ENCODE results near the gene NDUFB5. TPM values are rescaled to one million over a fixed set of nuclear protein-coding genes. Genes with fewer than 3 reads are reported as not detected.

NDUFB5 gene
- total and polyA plus RNA-seq, 4 donors: 32.5 to 131 (median 59.5) TPM

- no peaks in the 10 kb centered on the region for H3K4me1 ChIP-seq (ENCODE audit: control insufficient read depth in 1 of 2, insufficient read depth in 2 of 2, low read length in 2 of 2)
- intact Hi-C loops (cut with DNase I): no loop called here
- no peak overlapping the region for H3K4me3 ChIP-seq (ENCODE audit: low read length in 2 of 2)
- no peak overlapping the region for H3K27ac ChIP-seq (ENCODE audit: low read depth in 1 of 2, low read length in 2 of 2)
- ATAC-seq (ENCODE audit: low FRiP score): no peak
- DNase-seq: no peak
- H3K9me3 ChIP-seq (ENCODE audit: control insufficient read depth, low read length): no peaks in the 10 kb centered on the region
- peaks cover 0 to 5% of the 10 kb centered on the region in 2 donors for H3K36me3 ChIP-seq (ENCODE audit: control insufficient read depth in 1 of 2, insufficient read depth in 2 of 2, low read length in 1 of 2)
- no peaks in the 10 kb centered on the region for H3K27me3 ChIP-seq (ENCODE audit: control insufficient read depth in 1 of 2, insufficient read depth in 2 of 2, low read length in 1 of 2)
Observed at GRCh38 chr3:179589143-179589542, 15.5 kb upstream of the NDUFB5 start.

GRCh38 chr3:179590669-179591068 is 13.9 kb upstream of the NDUFB5 start:
- peaks cover 0 to 5% of the 10 kb centered on the region in 2 donors for H3K36me3 ChIP-seq (ENCODE audit: control insufficient read depth in 1 of 2, insufficient read depth in 2 of 2, low read length in 1 of 2)
- no peak for ATAC-seq (ENCODE audit: low FRiP score)
- no peak overlapping the region for H3K27ac ChIP-seq (ENCODE audit: low read depth in 1 of 2, low read length in 2 of 2)
- no peaks in the 10 kb centered on the region for H3K9me3 ChIP-seq (ENCODE audit: control insufficient read depth, low read length)
- intact Hi-C loops (cut with DNase I): no loop called here
- no peaks in the 10 kb centered on the region for H3K27me3 ChIP-seq (ENCODE audit: control insufficient read depth in 1 of 2, insufficient read depth in 2 of 2, low read length in 1 of 2)
- DNase-seq: no peak
- 66 to 68% methylated on average over 2 of the region's 2 CpGs for WGBS, 2 donors
- H3K4me1 ChIP-seq (ENCODE audit: control insufficient read depth in 1 of 2, insufficient read depth in 2 of 2, low read length in 2 of 2): no peaks in the 10 kb centered on the region
- no peak overlapping the region for H3K4me3 ChIP-seq (ENCODE audit: low read length in 2 of 2)

GRCh38 chr3:179591313-179591712 is 13.3 kb upstream of the NDUFB5 start:
- Histone ChIP-seq H3K4me1 (ENCODE audit: control insufficient read depth in 1 of 2, insufficient read depth in 2 of 2, low read length in 2 of 2) (no peaks in the 10 kb centered on the region), H3K36me3 (ENCODE audit: control insufficient read depth in 1 of 2, insufficient read depth in 2 of 2, low read length in 1 of 2) (peaks cover 0 to 5% of the 10 kb centered on the region in 2 donors), H3K27me3 (ENCODE audit: control insufficient read depth in 1 of 2, insufficient read depth in 2 of 2, low read length in 1 of 2) (no peaks in the 10 kb centered on the region), H3K9me3 (ENCODE audit: control insufficient read depth, low read length) (no peaks in the 10 kb centered on the region), H3K27ac (ENCODE audit: low read depth in 1 of 2, low read length in 2 of 2) (peak overlapping the region in 1 of 2 donors; percentile 71), H3K4me3 (ENCODE audit: low read length in 2 of 2) (no peak overlapping the region)
- ATAC-seq (ENCODE audit: low FRiP score): no peak
- WGBS, 2 donors: 32% methylated on average over 1 of the region's 1 CpG
- no peak for DNase-seq
- intact Hi-C loops (cut with DNase I): no loop called here

- H3K4me3 ChIP-seq (ENCODE audit: low read length in 2 of 2): no peak overlapping the region
- no peaks in the 10 kb centered on the region for H3K27me3 ChIP-seq (ENCODE audit: control insufficient read depth in 1 of 2, insufficient read depth in 2 of 2, low read length in 1 of 2)
- no peaks in the 10 kb centered on the region for H3K36me3 ChIP-seq (ENCODE audit: control insufficient read depth in 1 of 2, insufficient read depth in 2 of 2, low read length in 1 of 2)
- H3K27ac ChIP-seq (ENCODE audit: low read depth in 1 of 2, low read length in 2 of 2): no peak overlapping the region
- no peaks in the 10 kb centered on the region for H3K9me3 ChIP-seq (ENCODE audit: control insufficient read depth, low read length)
- DNase-seq: no peak
- WGBS, 2 donors: 86 to 89% methylated on average over 4 of the region's 4 CpGs
- intact Hi-C loops (cut with DNase I): no loop called here
- ATAC-seq (ENCODE audit: low FRiP score): no peak
- no peaks in the 10 kb centered on the region for H3K4me1 ChIP-seq (ENCODE audit: control insufficient read depth in 1 of 2, insufficient read depth in 2 of 2, low read length in 2 of 2)
Observed at GRCh38 chr3:179599531-179599930, 5.1 kb upstream of the NDUFB5 start.

- no peaks in the 10 kb centered on the region for H3K36me3 ChIP-seq (ENCODE audit: control insufficient read depth in 1 of 2, insufficient read depth in 2 of 2, low read length in 1 of 2)
Observed at GRCh38 chr3:179603321-179603720, 1.3 kb upstream of the NDUFB5 start.

GRCh38 chr3:179603831-179604230 is 763 bp upstream of the NDUFB5 start:
- Histone ChIP-seq H3K27ac (ENCODE audit: low read depth in 1 of 2, low read length in 2 of 2) (no peak overlapping the region), H3K27me3 (ENCODE audit: control insufficient read depth in 1 of 2, insufficient read depth in 2 of 2, low read length in 1 of 2) (no peaks in the 10 kb centered on the region), H3K9me3 (ENCODE audit: control insufficient read depth, low read length) (no peaks in the 10 kb centered on the region), H3K4me3 (ENCODE audit: low read length in 2 of 2) (peak overlapping the region; percentile 91 to 93), H3K4me1 (ENCODE audit: control insufficient read depth in 1 of 2, insufficient read depth in 2 of 2, low read length in 2 of 2) (no peaks in the 10 kb centered on the region), H3K36me3 (ENCODE audit: control insufficient read depth in 1 of 2, insufficient read depth in 2 of 2, low read length in 1 of 2) (no peaks in the 10 kb centered on the region)
- no peak for ATAC-seq (ENCODE audit: low FRiP score)
- WGBS, 2 donors: 2 to 3% methylated on average over 3 of the region's 3 CpGs
- intact Hi-C loops (cut with DNase I): loop anchor here (5.0 kb wide), 2 partner anchors 37 to 48 kb away; partner anchors contain the start of gene USP13 (in 1 of the 2)
- DNase-seq: no peak

More at GRCh38 chr3:179603321-179603720, 1.3 kb upstream of the NDUFB5 start:
- Histone ChIP-seq H3K9me3 (ENCODE audit: control insufficient read depth, low read length) (no peaks in the 10 kb centered on the region), H3K4me1 (ENCODE audit: control insufficient read depth in 1 of 2, insufficient read depth in 2 of 2, low read length in 2 of 2) (no peaks in the 10 kb centered on the region), H3K4me3 (ENCODE audit: low read length in 2 of 2) (no peak overlapping the region), H3K27me3 (ENCODE audit: control insufficient read depth in 1 of 2, insufficient read depth in 2 of 2, low read length in 1 of 2) (no peaks in the 10 kb centered on the region), H3K27ac (ENCODE audit: low read depth in 1 of 2, low read length in 2 of 2) (no peak overlapping the region)
- peak in 1 of 2 donors; percentile 26 for DNase-seq
- WGBS, 2 donors: 74 to 77% methylated on average over 4 of the region's 4 CpGs
- intact Hi-C loops (cut with DNase I): loop anchor here (5.0 kb wide), 2 partner anchors 36 to 49 kb away; partner anchors contain the start of gene USP13 (in 1 of the 2)
- no peak for ATAC-seq (ENCODE audit: low FRiP score)

- ATAC-seq (ENCODE audit: low FRiP score): no peak
- Histone ChIP-seq H3K27me3 (ENCODE audit: control insufficient read depth in 1 of 2, insufficient read depth in 2 of 2, low read length in 1 of 2) (no peaks in the 10 kb centered on the region), H3K4me1 (ENCODE audit: control insufficient read depth in 1 of 2, insufficient read depth in 2 of 2, low read length in 2 of 2) (no peaks in the 10 kb centered on the region), H3K27ac (ENCODE audit: low read depth in 1 of 2, low read length in 2 of 2) (no peak overlapping the region), H3K4me3 (ENCODE audit: low read length in 2 of 2) (no peak overlapping the region), H3K9me3 (ENCODE audit: control insufficient read depth, low read length) (no peaks in the 10 kb centered on the region), H3K36me3 (ENCODE audit: control insufficient read depth in 1 of 2, insufficient read depth in 2 of 2, low read length in 1 of 2) (peaks cover 0 to 2% of the 10 kb centered on the region in 2 donors)
- WGBS, 2 donors: 87 to 89% methylated on average over 4 of the region's 4 CpGs
- DNase-seq: no peak
- intact Hi-C loops (cut with DNase I): no loop called here
Observed at GRCh38 chr3:179606534-179607085, 2.0 kb downstream of the NDUFB5 start.

- H3K36me3 ChIP-seq (ENCODE audit: control insufficient read depth in 1 of 2, insufficient read depth in 2 of 2, low read length in 1 of 2): peaks cover 0 to 2% of the 10 kb centered on the region in 2 donors
- H3K4me3 ChIP-seq (ENCODE audit: low read length in 2 of 2): no peak overlapping the region
- ATAC-seq (ENCODE audit: low FRiP score): no peak
- H3K27ac ChIP-seq (ENCODE audit: low read depth in 1 of 2, low read length in 2 of 2): no peak overlapping the region
- intact Hi-C loops (cut with DNase I): no loop called here
- WGBS, 2 donors: 78 to 83% methylated on average over 6 of the region's 6 CpGs
- no peaks in the 10 kb centered on the region for H3K27me3 ChIP-seq (ENCODE audit: control insufficient read depth in 1 of 2, insufficient read depth in 2 of 2, low read length in 1 of 2)
- no peaks in the 10 kb centered on the region for H3K9me3 ChIP-seq (ENCODE audit: control insufficient read depth, low read length)
- DNase-seq: no peak
- no peaks in the 10 kb centered on the region for H3K4me1 ChIP-seq (ENCODE audit: control insufficient read depth in 1 of 2, insufficient read depth in 2 of 2, low read length in 2 of 2)
Observed at GRCh38 chr3:179608931-179609720, 4.5 kb downstream of the NDUFB5 start.

- no peak overlapping the region for H3K27ac ChIP-seq (ENCODE audit: low read depth in 1 of 2, low read length in 2 of 2)
- H3K4me1 ChIP-seq (ENCODE audit: control insufficient read depth in 1 of 2, insufficient read depth in 2 of 2, low read length in 2 of 2): no peaks in the 10 kb centered on the region
- WGBS, 2 donors: 97 to 99% methylated on average over 4 of the region's 4 CpGs
- no peak overlapping the region for H3K4me3 ChIP-seq (ENCODE audit: low read length in 2 of 2)
- intact Hi-C loops (cut with DNase I): no loop called here
- no peaks in the 10 kb centered on the region for H3K9me3 ChIP-seq (ENCODE audit: control insufficient read depth, low read length)
- ATAC-seq (ENCODE audit: low FRiP score): no peak
- peaks cover 0 to 2% of the 10 kb centered on the region in 2 donors for H3K36me3 ChIP-seq (ENCODE audit: control insufficient read depth in 1 of 2, insufficient read depth in 2 of 2, low read length in 1 of 2)
- no peak for DNase-seq
- no peaks in the 10 kb centered on the region for H3K27me3 ChIP-seq (ENCODE audit: control insufficient read depth in 1 of 2, insufficient read depth in 2 of 2, low read length in 1 of 2)
Observed at GRCh38 chr3:179610066-179610465, 5.5 kb downstream of the NDUFB5 start.

Measured in aorta (tissue), 5 donors.